KG1 (cell line): ENCODE data around the gene NFE2L1.
"Not testable (repeated sequence)": the region's sequence is repeated elsewhere in the genome, so short reads cannot be mapped to it uniquely, and the experiment has no call there.

Experiments used
- DNase-seq: peaks from one replicate; lab custom pipeline; 2025; lab: John Stamatoyannopoulos, UW

The NFE2L1 gene

DNA sequence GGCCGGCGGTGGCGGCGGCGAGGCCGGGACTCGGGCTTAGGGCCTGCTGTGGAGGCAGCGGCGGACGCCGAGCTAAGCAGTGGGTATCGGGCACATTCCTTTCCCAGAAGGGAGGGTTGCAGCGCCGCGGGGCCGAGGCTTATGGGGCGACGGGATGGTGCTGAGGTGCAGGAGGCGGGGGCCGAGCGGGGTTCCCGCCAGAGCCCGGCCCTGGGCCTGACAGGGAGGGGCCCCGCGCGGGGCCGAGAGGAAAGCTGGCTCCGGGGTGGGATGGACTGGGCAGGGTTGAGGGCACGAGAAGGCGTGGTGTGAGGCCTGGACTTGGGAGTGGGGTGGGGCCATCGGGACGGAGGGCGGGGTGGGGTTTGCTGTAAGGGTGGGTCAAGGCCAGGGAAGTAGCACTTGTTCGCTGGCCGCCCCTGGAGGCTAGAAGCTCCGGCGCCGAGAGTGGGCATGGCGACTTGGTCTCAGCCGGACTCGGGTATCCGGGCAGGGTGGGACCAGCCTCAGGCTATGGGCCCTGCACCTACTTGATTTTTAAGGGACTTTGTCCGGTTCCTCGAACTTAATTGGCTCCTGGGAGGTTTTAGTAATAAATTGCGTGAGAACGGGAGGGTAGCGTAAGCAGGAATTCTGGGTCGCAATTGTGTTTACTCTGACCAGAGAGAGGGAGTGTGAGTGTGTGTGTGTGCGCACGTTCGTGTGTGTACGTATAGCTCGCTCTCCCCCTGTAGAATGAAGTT lies 396 bp downstream of the NFE2L1 start:
- DNase-seq = no peak

DNA sequence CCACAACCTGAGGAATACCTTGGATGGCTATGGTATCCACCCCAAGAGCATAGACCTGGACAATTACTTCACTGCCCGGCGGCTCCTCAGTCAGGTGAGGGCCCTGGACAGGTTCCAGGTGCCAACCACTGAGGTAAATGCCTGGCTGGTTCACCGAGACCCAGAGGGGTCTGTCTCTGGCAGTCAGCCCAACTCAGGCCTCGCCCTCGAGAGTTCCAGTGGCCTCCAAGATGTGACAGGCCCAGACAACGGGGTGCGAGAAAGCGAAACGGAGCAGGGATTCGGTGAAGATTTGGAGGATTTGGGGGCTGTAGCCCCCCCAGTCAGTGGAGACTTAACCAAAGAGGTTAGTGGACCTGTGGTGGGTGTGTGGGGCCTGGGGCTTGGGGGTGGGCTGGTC lies 3.1 kb downstream of the NFE2L1 start:
- no peak for DNase-seq

GRCh38 chr17:48051706-48052486 lies 3.7 kb downstream of the NFE2L1 start:
- DNase-seq = no peak

GRCh38 chr17:48052956-48053757 lies 5.0 kb downstream of the NFE2L1 start:
- DNase-seq = no peak

DNA sequence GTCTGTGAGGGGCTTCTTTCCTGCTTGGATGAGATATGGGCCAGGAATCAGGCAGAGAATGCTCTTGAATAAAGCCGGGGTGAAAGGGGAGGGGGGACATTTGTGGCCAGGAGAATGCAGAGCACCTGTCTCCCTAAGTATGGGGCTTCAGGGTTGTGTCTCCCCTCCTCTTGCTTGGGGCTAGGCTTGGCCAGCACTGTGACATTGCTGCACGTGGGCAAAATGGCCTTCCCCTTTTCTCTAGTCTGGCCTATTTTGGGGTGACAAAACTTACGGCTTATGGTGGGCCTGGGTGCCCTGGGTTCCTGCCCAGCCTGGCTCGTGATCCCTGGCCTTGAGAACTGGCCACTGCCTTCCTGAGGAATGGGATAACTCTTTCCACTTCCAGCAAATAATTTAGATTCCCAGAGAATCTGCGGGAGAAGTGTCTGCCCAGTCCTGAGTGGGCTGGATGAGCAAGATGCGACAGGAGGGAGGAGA lies 5.6 kb downstream of the NFE2L1 start:
- no peak for DNase-seq

- DNase-seq = no peak
These were observed 6.4 kb downstream of the NFE2L1 start for GRCh38 chr17:48054238-48055185.

- DNase-seq = no peak
These were observed 7.5 kb downstream of the NFE2L1 start for GRCh38 chr17:48055531-48056245.

DNA sequence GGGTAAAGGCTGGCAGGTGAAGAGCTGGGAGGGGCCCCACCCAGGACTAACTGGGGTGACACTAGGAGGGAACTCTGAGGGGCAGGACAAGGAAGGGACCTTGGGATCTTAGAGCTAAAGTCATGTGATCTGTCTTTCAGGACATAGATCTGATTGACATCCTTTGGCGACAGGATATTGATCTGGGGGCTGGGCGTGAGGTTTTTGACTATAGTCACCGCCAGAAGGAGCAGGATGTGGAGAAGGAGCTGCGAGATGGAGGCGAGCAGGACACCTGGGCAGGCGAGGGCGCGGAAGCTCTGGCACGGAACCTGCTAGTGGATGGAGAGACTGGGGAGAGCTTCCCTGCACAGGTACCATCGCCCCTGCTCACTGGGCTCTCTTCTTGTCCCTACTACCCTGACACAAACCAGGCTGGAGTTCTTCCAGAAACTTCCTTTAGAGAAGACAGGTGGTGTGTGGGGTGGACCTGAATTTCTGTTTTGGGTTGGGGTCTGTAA lies 8.1 kb downstream of the NFE2L1 start:
- DNase-seq = no peak

GRCh38 chr17:48056879-48057278 lies 8.7 kb downstream of the NFE2L1 start:
- DNase-seq = no peak

- DNase-seq = no peak
These were observed 9.5 kb downstream of the NFE2L1 start for GRCh38 chr17:48057626-48058025.

DNA sequence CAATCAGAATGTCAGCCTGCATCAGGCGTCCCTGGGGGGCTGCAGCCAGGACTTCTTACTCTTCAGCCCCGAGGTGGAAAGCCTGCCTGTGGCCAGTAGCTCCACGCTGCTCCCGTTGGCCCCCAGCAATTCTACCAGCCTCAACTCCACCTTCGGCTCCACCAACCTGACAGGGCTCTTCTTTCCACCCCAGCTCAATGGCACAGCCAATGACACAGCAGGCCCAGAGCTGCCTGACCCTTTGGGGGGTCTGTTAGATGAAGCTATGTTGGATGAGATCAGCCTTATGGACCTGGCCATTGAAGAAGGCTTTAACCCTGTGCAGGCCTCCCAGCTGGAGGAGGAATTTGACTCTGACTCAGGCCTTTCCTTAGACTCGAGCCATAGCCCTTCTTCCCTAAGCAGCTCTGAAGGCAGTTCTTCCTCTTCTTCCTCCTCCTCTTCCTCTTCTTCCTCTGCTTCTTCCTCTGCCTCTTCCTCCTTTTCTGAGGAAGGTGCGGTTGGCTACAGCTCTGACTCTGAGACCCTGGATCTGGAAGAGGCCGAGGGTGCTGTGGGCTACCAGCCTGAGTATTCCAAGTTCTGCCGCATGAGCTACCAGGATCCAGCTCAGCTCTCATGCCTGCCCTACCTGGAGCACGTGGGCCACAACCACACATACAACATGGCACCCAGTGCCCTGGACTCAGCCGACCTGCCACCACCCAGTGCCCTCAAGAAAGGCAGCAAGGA lies 10.4 kb downstream of the NFE2L1 start:
- no peak for DNase-seq

GRCh38 chr17:48059125-48059668 lies 11.0 kb downstream of the NFE2L1 start:
- no peak for DNase-seq

DNA sequence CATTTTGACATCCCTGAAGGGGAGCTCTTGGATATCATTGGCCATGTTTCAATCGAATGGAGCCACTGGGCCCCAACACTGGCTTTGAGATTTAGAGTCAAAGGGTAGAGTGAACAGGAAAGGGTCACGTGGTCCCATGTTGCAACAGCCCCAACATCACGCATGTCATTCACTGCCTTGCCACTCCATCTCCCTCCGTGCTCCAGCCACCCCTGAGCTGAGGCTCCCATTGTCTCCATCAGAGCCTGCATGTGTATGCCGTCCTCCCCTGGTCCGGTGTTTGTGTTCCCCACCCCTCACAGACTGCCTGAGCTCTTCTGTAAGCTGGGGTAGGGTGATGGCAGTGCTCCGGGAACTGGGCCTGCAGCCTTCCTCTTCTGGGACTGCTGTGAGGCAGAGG lies 12.1 kb downstream of the NFE2L1 start:
- DNase-seq = no peak

GRCh38 chr17:48062273-48062672 lies 14.1 kb downstream of the NFE2L1 start:
- DNase-seq = no peak

GRCh38 chr17:48064638-48065037 lies 16.5 kb downstream of the NFE2L1 start:
- no peak for DNase-seq

GRCh38 chr17:48066192-48066591 lies 18.0 kb downstream of the NFE2L1 start:
- DNase-seq = no peak

GRCh38 chr17:48066656-48067055 lies 18.5 kb downstream of the NFE2L1 start:
- DNase-seq = no peak

GRCh38 chr17:48067245-48067644 lies 19.1 kb downstream of the NFE2L1 start:
- DNase-seq = no peak

GRCh38 chr17:48067808-48068207 lies 19.6 kb downstream of the NFE2L1 start:
- DNase-seq = not testable (repeated sequence)
